HG03135 (cell line): ENCODE results near the gene STOML3.
A peak's percentile ranks its signal among the peaks of the same experiment; 100 is the strongest.
"Not testable (repeated sequence)": the region's sequence is repeated elsewhere in the genome, so short reads cannot be mapped to it uniquely, and the experiment has no call there.

Experiments used
- ATAC-seq: cut with Tn5 transposase; IDR thresholded peaks from one replicate; pipeline ENCODE4 v1.9.1; 2021; ENCODE audit warnings: mild to moderate bottlenecking, moderate library complexity; ENCODE audit not compliant: unreplicated experiment

Gene STOML3, protein sequence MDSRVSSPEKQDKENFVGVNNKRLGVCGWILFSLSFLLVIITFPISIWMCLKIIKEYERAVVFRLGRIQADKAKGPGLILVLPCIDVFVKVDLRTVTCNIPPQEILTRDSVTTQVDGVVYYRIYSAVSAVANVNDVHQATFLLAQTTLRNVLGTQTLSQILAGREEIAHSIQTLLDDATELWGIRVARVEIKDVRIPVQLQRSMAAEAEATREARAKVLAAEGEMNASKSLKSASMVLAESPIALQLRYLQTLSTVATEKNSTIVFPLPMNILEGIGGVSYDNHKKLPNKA

GRCh38 chr13:38990693-38991092 is at the start of gene STOML3:
Gene STOML3, minus strand, starts transcription at chr13:38990831. Its CDS starts 110 bp downstream, at chr13:38990721.
- ATAC-seq = no peak

- no peak for ATAC-seq
Observed at GRCh38 chr13:39040206-39040605, 49.6 kb upstream of the STOML3 start.

DNA sequence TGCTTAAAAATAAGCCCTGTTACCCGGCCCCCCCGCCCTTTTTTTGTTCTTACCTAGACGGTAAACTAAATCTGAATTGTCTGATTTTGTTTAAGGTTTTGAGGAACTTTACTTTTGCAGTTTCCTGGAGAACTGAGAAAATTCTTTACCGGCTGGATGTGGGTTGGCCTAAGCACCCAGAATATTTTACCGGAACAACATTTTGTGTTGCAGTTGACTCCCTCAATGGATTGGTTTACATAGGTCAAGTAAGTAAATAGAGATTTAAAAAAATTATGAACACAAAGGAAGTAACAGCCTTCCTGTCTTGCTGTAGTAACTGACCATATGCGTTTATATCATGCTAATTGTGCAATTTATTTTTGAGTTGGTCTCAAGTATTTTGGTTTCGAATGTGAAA is 48.4 kb upstream of the STOML3 start:
- no peak for ATAC-seq

DNA sequence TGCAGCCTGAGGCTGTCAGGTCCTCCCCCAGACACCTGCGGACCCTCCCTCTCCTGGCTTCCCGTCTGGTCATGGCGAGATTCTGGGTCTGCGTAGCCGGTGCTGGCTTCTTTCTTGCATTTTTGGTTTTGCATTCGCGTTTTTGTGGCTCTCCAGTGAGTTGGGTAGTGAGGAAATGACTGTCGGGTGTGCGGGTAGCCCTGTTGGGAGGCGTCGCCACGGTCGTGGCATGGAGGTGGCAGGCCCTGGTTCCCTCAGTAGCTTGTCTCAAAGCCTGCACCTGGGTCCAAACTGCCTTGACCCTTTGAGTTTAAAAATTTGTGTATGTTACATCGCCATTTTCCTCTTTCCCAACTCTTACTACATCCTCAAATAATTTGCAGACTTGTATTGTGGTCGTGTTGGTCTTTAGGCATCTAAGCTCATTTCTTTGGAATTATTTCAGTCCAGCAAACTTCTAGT is 48.0 kb upstream of the STOML3 start:
- peak; percentile 38 for ATAC-seq

DNA sequence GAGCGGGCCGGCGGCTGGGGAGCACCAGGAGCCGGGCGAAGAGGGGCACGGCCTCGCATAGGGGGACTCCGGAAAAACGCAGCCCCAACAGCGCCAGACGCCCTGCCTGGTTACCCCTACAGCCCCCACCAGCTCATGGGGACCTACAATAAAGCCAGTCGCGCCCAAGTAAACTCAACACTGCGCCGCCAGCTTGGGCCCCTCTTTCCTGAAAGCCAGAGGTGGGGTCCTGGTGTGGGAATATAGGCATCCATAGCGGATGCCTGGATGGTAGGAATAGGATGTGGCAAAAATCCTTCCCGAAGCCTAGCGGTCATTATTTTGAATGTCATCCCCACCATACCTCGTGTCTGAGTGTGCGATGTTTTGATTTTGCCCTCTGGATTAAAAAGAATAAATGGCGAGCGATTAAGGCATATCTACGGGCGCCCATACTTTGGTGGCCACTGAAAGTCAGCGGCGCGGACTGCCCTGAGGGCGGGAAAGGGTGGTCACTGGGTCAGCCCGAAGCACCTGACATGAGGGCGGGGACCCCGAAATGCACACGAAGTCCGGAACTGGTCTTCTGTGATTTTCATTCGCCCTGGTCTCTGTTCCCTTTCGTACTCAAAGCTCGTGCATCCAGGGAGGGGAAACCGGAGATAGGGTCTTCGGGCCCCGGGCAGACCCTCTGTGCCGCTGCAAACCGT is 47.4 kb upstream of the STOML3 start, which contains the start of the genes NHLRC3 and PROSER1:
Gene NHLRC3, plus strand, starts transcription at position 577 of the 689 bp plus-strand sequence. CDS start 184 bp downstream, outside the sequence.
Gene PROSER1, minus strand, starts transcription at position 210 of the 689 bp plus-strand sequence. CDS start 847 bp downstream, outside the sequence.
- ATAC-seq = peak; percentile 73

- ATAC-seq = peak; percentile 32
Observed at GRCh38 chr13:39037410-39037879, 46.8 kb upstream of the STOML3 start.

GRCh38 chr13:39036212-39036611 is 45.6 kb upstream of the STOML3 start:
- no peak for ATAC-seq

GRCh38 chr13:39035799-39036198 is 45.2 kb upstream of the STOML3 start:
- no peak for ATAC-seq

DNA sequence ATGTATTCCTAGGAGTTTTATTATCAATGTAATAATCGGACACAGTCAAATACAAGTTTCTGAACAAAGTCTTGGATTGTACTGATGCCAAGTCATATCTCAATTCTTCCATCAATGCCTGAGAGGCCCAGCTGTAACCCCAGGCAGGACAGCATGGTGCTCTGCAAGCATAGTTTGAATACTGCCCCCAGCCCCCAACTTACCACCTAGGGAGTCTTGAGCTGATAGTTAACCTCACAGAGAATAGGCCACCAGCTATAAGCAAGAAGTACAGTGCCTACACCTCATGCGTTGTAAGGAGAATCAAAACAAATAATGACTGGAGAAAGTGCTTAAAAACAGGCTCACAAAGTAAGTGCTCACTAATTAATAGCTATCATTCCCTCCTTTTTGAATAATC is 44.6 kb upstream of the STOML3 start:
- no peak for ATAC-seq

DNA sequence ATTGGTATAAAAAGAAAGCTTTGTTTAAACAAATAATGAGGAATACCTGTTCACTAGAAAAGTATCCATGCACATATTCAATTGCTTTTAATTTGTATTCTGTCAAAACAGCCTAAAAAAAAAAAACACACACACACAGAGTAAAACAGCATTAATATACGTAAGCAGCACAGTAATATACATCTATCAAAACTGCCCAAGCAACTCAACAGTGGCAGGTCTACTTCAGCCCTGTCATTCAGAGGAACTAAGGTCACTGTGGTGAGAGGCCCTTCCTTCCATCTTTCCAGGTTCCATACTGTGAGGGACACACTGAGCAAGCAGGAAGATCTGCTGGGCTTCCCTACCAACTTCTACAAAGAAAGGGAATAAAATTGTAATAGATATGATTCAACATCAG is 43.5 kb upstream of the STOML3 start:
- no peak for ATAC-seq

- ATAC-seq = no peak
Observed at GRCh38 chr13:39032150-39032549, 41.5 kb upstream of the STOML3 start.

- no peak for ATAC-seq
Observed at GRCh38 chr13:39025433-39025839, 34.8 kb upstream of the STOML3 start.

DNA sequence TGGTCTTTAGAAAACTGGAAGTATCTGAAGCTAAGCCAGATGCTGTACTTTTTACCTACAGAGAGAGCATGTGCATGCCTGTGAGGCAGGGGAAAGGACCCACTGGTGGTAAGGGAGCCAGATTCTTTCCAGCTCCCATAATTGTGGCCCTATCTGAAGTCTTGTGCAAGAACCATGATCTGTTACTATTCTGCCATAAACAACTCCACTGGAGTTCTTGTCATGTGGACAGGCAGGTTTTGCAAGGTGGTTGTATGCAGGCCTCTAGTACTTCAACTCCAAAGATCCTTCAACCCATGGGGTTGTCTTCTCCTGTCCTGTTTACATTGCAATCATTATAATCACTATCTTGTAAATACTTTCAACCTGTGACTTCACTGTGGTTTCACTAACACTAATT is 33.1 kb upstream of the STOML3 start:
- ATAC-seq = no peak

DNA sequence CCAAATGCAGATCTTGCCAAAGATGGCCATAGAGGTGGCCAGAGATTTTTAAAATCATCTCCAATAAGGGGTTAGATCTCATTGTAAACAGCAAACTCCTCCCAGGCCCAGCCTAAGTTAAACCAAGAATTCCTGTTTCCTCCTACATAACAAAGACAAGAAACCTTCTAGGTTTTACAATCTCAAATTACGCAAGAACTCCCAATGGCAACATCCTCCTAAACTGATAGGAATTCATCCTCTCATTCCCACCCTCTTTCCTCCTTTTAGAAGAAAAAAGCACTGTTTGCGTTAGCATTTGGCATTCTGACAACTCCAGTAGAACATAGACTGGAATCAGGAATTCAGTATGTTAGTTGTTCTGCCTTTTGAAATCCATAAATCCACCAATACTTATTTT is 32.7 kb upstream of the STOML3 start:
- no peak for ATAC-seq

GRCh38 chr13:39020853-39021462 is 30.3 kb upstream of the STOML3 start:
- ATAC-seq = no peak

GRCh38 chr13:39016787-39017186 is 26.2 kb upstream of the STOML3 start:
- peak; percentile 76 for ATAC-seq

GRCh38 chr13:39016087-39016486 is 25.5 kb upstream of the STOML3 start:
- ATAC-seq = no peak

- ATAC-seq = no peak
Observed at GRCh38 chr13:39013462-39013861, 22.8 kb upstream of the STOML3 start.

DNA sequence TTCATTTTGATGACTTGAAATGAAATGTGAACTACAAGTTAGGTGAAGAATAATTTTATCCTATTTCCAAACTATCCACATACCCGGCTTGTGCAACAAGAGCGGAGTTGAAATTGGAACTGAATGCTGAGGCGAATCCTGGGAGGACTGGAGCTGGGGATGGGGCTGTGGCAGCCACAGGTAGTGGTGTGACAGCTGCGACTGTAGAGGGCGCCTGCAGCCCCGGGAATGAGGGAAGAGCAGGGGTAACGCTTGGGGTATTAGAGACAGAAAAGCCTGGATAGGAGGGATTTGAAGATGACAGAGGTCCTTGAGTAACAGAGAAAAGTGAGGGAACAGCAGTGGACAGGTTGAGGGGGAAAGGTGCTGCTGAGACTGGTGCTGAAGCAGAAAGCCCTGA is 22.0 kb upstream of the STOML3 start:
- no peak for ATAC-seq

GRCh38 chr13:39006371-39007111 is 15.9 kb upstream of the STOML3 start:
- not testable (repeated sequence) for ATAC-seq

DNA sequence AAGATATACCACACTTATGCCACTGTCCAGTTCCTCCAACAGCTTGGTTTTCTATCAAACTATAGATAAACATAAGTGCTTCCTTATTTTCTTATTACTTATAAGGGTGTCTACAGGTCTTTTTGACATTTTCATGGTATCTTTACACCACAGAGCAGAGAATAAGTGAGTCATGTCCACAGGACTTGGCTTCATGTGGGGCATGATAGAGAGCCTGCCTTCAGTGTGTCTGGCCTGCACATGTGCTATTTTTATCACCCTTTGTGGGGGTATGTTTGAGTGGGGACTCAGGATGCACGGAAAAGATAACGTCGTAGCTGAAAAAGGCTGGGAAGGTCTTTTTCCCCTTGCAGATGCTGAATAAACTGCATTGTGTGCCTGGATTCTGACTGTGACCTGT is 8.1 kb upstream of the STOML3 start:
- no peak for ATAC-seq
